ENCODE data around the gene MOB4. TPM values are rescaled to one million over a fixed set of nuclear protein-coding genes. Genes with fewer than 3 reads are reported as not detected.
A peak's percentile ranks its signal among the peaks of the same experiment; 100 is the strongest.

The MOB4 gene
- total and polyA plus RNA-seq, 2 donors (not counting 1 experiment from before 2014, with no cell fraction given): 12.6 to 20.8 TPM

DNA sequence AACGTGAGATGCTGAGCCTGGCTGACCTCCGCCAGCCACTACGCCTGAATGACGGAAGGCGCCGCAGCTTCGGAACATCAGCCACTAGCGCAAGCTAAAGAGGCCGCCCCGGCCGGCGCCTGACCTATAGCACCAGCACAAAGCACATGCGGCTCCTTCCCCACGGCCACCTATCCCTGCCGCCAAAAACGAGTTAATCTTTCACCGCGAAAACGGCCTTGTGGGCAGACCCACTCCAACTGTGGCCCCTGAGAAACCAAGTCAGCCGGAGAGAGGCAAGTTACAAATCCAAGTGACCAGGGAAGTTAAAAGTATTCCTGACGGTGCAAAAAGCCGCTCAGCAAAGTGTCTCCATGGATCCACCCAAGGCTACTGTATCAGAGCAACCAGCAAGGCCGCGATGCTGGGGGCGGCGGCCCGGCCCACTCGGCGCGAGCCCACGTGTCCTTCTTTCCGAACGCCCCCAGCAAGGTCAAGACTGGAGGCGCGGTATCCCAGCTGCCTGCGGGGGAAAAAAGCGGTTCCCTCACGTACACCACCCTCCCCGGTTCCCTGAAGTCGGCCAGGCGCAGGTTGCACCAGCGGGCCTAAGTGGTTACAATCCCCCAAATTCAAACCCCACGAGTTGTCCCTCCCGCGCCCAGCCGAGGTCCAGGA is 16.8 kb upstream of the MOB4 start:
- peaks cover 53% of the 10 kb centered on the region for H3K4me1 Mint-ChIP-seq
- H3K4me1 ChIP-seq (ENCODE audit: control insufficient read depth in 2 of 2, insufficient read depth in 2 of 2, low read length in 2 of 2): peaks cover 37 to 38% of the 10 kb centered on the region in 2 donors
- peak overlapping the region; percentile 98 for H3K4me3 Mint-ChIP-seq
- CTCF ChIA-PET: interaction anchor here (1.6 kb wide), 1 partner anchor 46 kb away, joined by 5 read pairs; the partner anchor contains the start of gene COQ10B
- peak overlapping the region; percentile 75 for H2AFZ ChIP-seq (ENCODE audit: insufficient read depth, low read depth, low read length, poor library complexity, severe bottlenecking)
- peak overlapping the region; percentile 93 for H3K4me2 ChIP-seq (replicated peaks; ENCODE audit: low read depth, low read length, poor library complexity, severe bottlenecking)
- H3K36me3 ChIP-seq (replicated peaks in 1 of 2; ENCODE audit: control extremely low read depth in 1 of 2, control insufficient read depth in 1 of 2, extremely low read depth in 1 of 2, insufficient read depth in 2 of 2, low read length in 1 of 2): peaks cover 4 to 45% of the 10 kb centered on the region in 2 experiments
- intact Hi-C loops (cut with micrococcal nuclease): loop anchor here (10.0 kb wide), 1 partner anchor 94 kb away; no protein-coding TSS in a partner anchor
- peak overlapping the region; percentile 85 to 90 for H3K27ac ChIP-seq (ENCODE audit: low read length in 2 of 2)
- H3K27me3 Mint-ChIP-seq: no peaks in the 10 kb centered on the region
- H3K27me3 ChIP-seq (replicated peaks in 1 of 4; ENCODE audit: control extremely low read depth in 1 of 4, control insufficient read depth in 3 of 4, insufficient read depth in 4 of 4, low read length in 3 of 4): no peaks in the 10 kb centered on the region
- peak; percentile 0 for ATAC-seq (ENCODE audit: low read depth)
- H4K20me1 ChIP-seq (ENCODE audit: control insufficient read depth, insufficient read depth, low read length, poor library complexity, severe bottlenecking): peaks cover 16% of the 10 kb centered on the region
- WGBS (ENCODE audit: insufficient coverage): under 1% methylated on average over 46 of the region's 46 CpGs
- TF ChIP-seq CTCF (IDR thresholded peaks at IDR 0.05): no peak
- no peak for TF ChIP-seq EZH2 (IDR thresholded peaks at IDR 0.05; ENCODE audit: borderline replicate concordance, insufficient read depth, low read depth, low read length, poor library complexity, severe bottlenecking)
- POLR2A ChIA-PET: interaction anchor here (0.6 to 4.5 kb wide), 8 partner anchors 8 to 340 kb away, joined by 3 to 62 read pairs (median 6); partner anchors contain the start of genes COQ10B, MARS2, MOB4 and SF3B1
- H3K9ac ChIP-seq (ENCODE audit: low read length): peak overlapping the region; percentile 79
- no peaks in the 10 kb centered on the region for H3K9me3 ChIP-seq (ENCODE audit: control extremely low read depth in 1 of 3, control insufficient read depth in 2 of 3, insufficient read depth in 1 of 3, low read length in 2 of 3)
- H3K27ac Mint-ChIP-seq: peak overlapping the region; percentile 94
- H3K9me3 Mint-ChIP-seq (ENCODE audit: insufficient read depth): no peaks in the 10 kb centered on the region
- peaks cover 66% of the 10 kb centered on the region for H3K79me2 ChIP-seq (ENCODE audit: control insufficient read depth, insufficient read depth, low read length)
- peak overlapping the region; percentile 54 to 86 (median 76) for H3K4me3 ChIP-seq (ENCODE audit: control extremely low read depth in 1 of 5, extremely low read depth in 1 of 5, insufficient read depth in 1 of 5, low read depth in 2 of 5, low read length in 4 of 5)
- peak; percentile 63 for DNase-seq
